ENCODE measurements around the gene KCNA1. TPM values are rescaled to one million over a fixed set of nuclear protein-coding genes. Genes with fewer than 3 reads are reported as not detected.

The KCNA1 gene
- total and polyA plus RNA-seq, 2 donors: 0.71 to 4.0 TPM

DNA sequence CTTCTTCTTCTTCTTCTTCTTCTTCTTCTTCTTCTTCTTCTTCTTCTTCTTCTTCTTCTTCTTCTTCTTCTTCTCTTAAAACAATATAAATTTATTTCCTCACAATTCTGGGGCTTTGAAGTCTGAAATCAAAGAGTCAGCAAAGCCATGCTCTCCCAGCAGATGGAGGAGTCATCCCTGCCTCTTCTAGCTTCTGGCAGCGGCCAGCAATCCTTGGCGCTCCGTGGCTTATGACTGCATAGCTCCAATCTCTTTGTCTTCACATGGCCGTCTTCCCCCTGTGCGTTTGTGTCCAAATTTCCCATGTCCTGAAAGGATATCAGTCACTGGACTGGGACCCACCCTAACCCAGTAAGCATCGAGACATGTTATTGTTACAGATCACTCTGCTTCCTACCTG, 22.9 kb downstream of the KCNA1 start:
- DNase-seq (ENCODE audit: low read depth in 6 of 9, low spot score in 9 of 9): no peak
- Histone ChIP-seq H3K9me3 (ENCODE audit: control insufficient read depth in 2 of 2, insufficient read depth in 1 of 2, low read length in 1 of 2) (no peaks in the 10 kb centered on the region), H3K4me3 (ENCODE audit: low read length in 2 of 2) (no peak overlapping the region), H3K4me1 (ENCODE audit: control insufficient read depth in 2 of 2, insufficient read depth in 2 of 2, low read length in 2 of 2) (no peaks in the 10 kb centered on the region), H3K27me3 (ENCODE audit: control insufficient read depth in 2 of 2, insufficient read depth in 1 of 2, low read length in 1 of 2) (peaks cover 0 to 4% of the 10 kb centered on the region in 2 donors), H3K27ac (ENCODE audit: low read depth in 1 of 2, low read length in 1 of 2) (no peak overlapping the region), H3K36me3 (ENCODE audit: control insufficient read depth in 2 of 2, insufficient read depth in 2 of 2, low read length in 1 of 2) (no peaks in the 10 kb centered on the region)
- 95% methylated on average over 6 of the region's 6 CpGs for WGBS

DNA sequence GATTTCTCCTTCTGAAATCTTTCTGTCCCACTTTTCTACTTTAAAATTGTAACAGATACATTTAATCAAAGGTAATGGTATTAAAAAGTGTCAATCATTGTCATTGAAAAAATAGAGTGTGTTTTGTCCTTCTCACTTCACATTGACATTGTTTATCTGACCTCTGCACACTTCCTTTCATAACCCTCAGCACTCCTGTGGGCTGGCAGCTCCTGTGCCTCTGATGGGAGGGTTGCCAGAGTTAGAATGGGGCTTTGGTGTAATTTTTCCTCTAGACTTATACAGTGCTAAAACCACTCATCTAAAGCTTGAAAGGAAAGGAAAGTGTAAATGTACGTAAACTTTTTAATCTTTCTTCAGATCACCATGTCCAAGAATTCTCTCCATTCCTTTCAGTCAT, 23.7 kb downstream of the KCNA1 start:
- H3K27me3 ChIP-seq (ENCODE audit: control insufficient read depth in 2 of 2, insufficient read depth in 1 of 2, low read length in 1 of 2): peaks cover 0 to 2% of the 10 kb centered on the region in 2 donors
- DNase-seq (ENCODE audit: low read depth in 6 of 9, low spot score in 9 of 9): no peak
- no peak overlapping the region for H3K4me3 ChIP-seq (ENCODE audit: low read length in 2 of 2)
- H3K4me1 ChIP-seq (ENCODE audit: control insufficient read depth in 2 of 2, insufficient read depth in 2 of 2, low read length in 2 of 2): no peaks in the 10 kb centered on the region
- H3K27ac ChIP-seq (ENCODE audit: low read depth in 1 of 2, low read length in 1 of 2): no peak overlapping the region
- WGBS: 21% methylated on average over 1 of the region's 1 CpG
- no peaks in the 10 kb centered on the region for H3K9me3 ChIP-seq (ENCODE audit: control insufficient read depth in 2 of 2, insufficient read depth in 1 of 2, low read length in 1 of 2)
- no peaks in the 10 kb centered on the region for H3K36me3 ChIP-seq (ENCODE audit: control insufficient read depth in 2 of 2, insufficient read depth in 2 of 2, low read length in 1 of 2)

DNA sequence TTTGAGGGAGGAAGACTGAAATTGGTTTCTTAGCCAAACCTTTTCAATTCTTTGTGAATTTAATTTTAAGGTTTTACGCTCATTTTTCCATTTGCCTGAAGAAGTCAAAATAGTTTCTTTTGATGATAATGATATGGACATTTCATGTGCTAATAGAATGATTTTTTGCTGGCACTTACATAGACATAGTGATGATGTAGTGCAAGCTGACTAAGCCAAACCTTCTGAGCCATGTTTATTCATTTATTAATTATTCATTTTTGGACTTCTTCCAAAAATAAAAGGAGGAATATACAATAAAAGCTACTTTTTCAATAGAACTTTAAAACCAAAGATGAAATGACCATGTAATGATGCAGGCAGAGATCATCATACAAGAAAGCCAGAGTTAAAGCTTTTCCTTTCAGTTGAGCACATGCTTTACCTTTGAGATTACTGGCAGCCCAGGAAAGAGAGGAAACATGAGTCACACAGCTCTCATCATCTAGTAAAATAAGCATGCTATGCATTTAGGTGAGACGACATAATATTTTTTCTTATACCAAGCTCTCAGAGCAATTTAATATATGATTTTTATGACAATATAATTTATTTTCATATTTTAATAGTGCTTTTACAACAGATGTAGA, 24.8 kb downstream of the KCNA1 start:
- Histone ChIP-seq H3K27me3 (ENCODE audit: control insufficient read depth in 2 of 2, insufficient read depth in 1 of 2, low read length in 1 of 2) (peaks cover 0 to 2% of the 10 kb centered on the region in 2 donors), H3K4me1 (ENCODE audit: control insufficient read depth in 2 of 2, insufficient read depth in 2 of 2, low read length in 2 of 2) (no peaks in the 10 kb centered on the region), H3K9me3 (ENCODE audit: control insufficient read depth in 2 of 2, insufficient read depth in 1 of 2, low read length in 1 of 2) (no peaks in the 10 kb centered on the region), H3K27ac (ENCODE audit: low read depth in 1 of 2, low read length in 1 of 2) (no peak overlapping the region), H3K36me3 (ENCODE audit: control insufficient read depth in 2 of 2, insufficient read depth in 2 of 2, low read length in 1 of 2) (no peaks in the 10 kb centered on the region), H3K4me3 (ENCODE audit: low read length in 2 of 2) (no peak overlapping the region)
- WGBS: 60% methylated on average over 2 of the region's 2 CpGs
- no peak for DNase-seq (ENCODE audit: low read depth in 6 of 9, low spot score in 9 of 9)

GRCh38 chr12:4938900-4939299, 29.2 kb downstream of the KCNA1 start:
- DNase-seq (ENCODE audit: low read depth in 6 of 9, low spot score in 9 of 9): no peak
- Histone ChIP-seq H3K27me3 (ENCODE audit: control insufficient read depth in 2 of 2, insufficient read depth in 1 of 2, low read length in 1 of 2) (peaks cover 0 to 4% of the 10 kb centered on the region in 2 donors), H3K9me3 (ENCODE audit: control insufficient read depth in 2 of 2, insufficient read depth in 1 of 2, low read length in 1 of 2) (no peaks in the 10 kb centered on the region), H3K36me3 (ENCODE audit: control insufficient read depth in 2 of 2, insufficient read depth in 2 of 2, low read length in 1 of 2) (no peaks in the 10 kb centered on the region), H3K27ac (ENCODE audit: low read depth in 1 of 2, low read length in 1 of 2) (no peak overlapping the region), H3K4me3 (ENCODE audit: low read length in 2 of 2) (no peak overlapping the region), H3K4me1 (ENCODE audit: control insufficient read depth in 2 of 2, insufficient read depth in 2 of 2, low read length in 2 of 2) (no peaks in the 10 kb centered on the region)
- WGBS: 95% methylated on average over 7 of the region's 7 CpGs

DNA sequence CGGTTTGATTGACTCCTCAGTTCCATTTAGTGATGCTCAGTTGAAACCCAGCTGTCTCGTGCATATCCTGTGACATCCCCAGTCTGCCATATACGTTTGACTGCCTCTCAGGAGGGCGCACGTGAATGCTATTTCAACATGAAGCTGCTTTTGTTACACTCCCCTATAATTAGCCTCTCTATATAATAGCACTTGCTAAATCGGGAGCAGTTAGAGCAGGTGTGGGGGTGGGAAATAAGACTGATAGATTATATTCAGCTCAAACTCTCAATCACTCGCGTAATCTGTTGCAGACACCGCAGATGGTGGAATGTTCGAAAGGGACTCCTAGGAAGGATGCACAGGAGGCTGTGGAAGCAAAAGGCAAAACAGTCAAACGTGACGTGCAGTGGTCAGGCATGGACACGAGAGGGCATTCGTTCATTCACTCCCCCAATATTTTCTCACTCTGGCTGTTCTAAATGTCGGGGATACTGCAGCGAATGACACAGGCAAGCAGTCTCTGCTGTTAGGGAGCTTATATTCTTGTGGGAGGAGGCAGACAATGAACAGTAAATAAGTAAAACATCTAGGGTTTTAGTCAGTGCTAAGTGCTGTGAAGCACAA, 29.8 kb downstream of the KCNA1 start:
- no peak for DNase-seq (ENCODE audit: low read depth in 6 of 9, low spot score in 9 of 9)
- no peak overlapping the region for H3K4me3 ChIP-seq (ENCODE audit: low read length in 2 of 2)
- WGBS: 90% methylated on average over 16 of the region's 16 CpGs
- H3K4me1 ChIP-seq (ENCODE audit: control insufficient read depth in 2 of 2, insufficient read depth in 2 of 2, low read length in 2 of 2): no peaks in the 10 kb centered on the region
- H3K36me3 ChIP-seq (ENCODE audit: control insufficient read depth in 2 of 2, insufficient read depth in 2 of 2, low read length in 1 of 2): no peaks in the 10 kb centered on the region
- H3K27me3 ChIP-seq (ENCODE audit: control insufficient read depth in 2 of 2, insufficient read depth in 1 of 2, low read length in 1 of 2): peaks cover 0 to 4% of the 10 kb centered on the region in 2 donors
- H3K27ac ChIP-seq (ENCODE audit: low read depth in 1 of 2, low read length in 1 of 2): no peak overlapping the region
- H3K9me3 ChIP-seq (ENCODE audit: control insufficient read depth in 2 of 2, insufficient read depth in 1 of 2, low read length in 1 of 2): no peaks in the 10 kb centered on the region

- H3K4me3 ChIP-seq (ENCODE audit: low read length in 2 of 2): no peak overlapping the region
- peaks cover 0 to 8% of the 10 kb centered on the region in 2 donors for H3K27me3 ChIP-seq (ENCODE audit: control insufficient read depth in 2 of 2, insufficient read depth in 1 of 2, low read length in 1 of 2)
- no peak overlapping the region for H3K27ac ChIP-seq (ENCODE audit: low read depth in 1 of 2, low read length in 1 of 2)
- no peaks in the 10 kb centered on the region for H3K36me3 ChIP-seq (ENCODE audit: control insufficient read depth in 2 of 2, insufficient read depth in 2 of 2, low read length in 1 of 2)
- no peak for DNase-seq (ENCODE audit: low read depth in 6 of 9, low spot score in 9 of 9)
- no peaks in the 10 kb centered on the region for H3K4me1 ChIP-seq (ENCODE audit: control insufficient read depth in 2 of 2, insufficient read depth in 2 of 2, low read length in 2 of 2)
- H3K9me3 ChIP-seq (ENCODE audit: control insufficient read depth in 2 of 2, insufficient read depth in 1 of 2, low read length in 1 of 2): no peaks in the 10 kb centered on the region
- 71% methylated on average over 10 of the region's 10 CpGs for WGBS
Measured at GRCh38 chr12:4943067-4943937, 33.6 kb downstream of the KCNA1 start.

GRCh38 chr12:4943938-4944284, 34.2 kb downstream of the KCNA1 start:
- DNase-seq (ENCODE audit: low read depth in 6 of 9, low spot score in 9 of 9): no peak
- Histone ChIP-seq H3K4me1 (ENCODE audit: control insufficient read depth in 2 of 2, insufficient read depth in 2 of 2, low read length in 2 of 2) (no peaks in the 10 kb centered on the region), H3K4me3 (ENCODE audit: low read length in 2 of 2) (no peak overlapping the region), H3K36me3 (ENCODE audit: control insufficient read depth in 2 of 2, insufficient read depth in 2 of 2, low read length in 1 of 2) (no peaks in the 10 kb centered on the region), H3K27ac (ENCODE audit: low read depth in 1 of 2, low read length in 1 of 2) (no peak overlapping the region), H3K9me3 (ENCODE audit: control insufficient read depth in 2 of 2, insufficient read depth in 1 of 2, low read length in 1 of 2) (no peaks in the 10 kb centered on the region), H3K27me3 (ENCODE audit: control insufficient read depth in 2 of 2, insufficient read depth in 1 of 2, low read length in 1 of 2) (peaks cover 0 to 8% of the 10 kb centered on the region in 2 donors)
- 77% methylated on average over 4 of the region's 4 CpGs for WGBS

- H3K4me3 ChIP-seq (ENCODE audit: low read length in 2 of 2): no peak overlapping the region
- H3K27me3 ChIP-seq (ENCODE audit: control insufficient read depth in 2 of 2, insufficient read depth in 1 of 2, low read length in 1 of 2): peaks cover 0 to 14% of the 10 kb centered on the region in 2 donors
Measured at GRCh38 chr12:4947253-4947652, 37.5 kb downstream of the KCNA1 start.

DNA sequence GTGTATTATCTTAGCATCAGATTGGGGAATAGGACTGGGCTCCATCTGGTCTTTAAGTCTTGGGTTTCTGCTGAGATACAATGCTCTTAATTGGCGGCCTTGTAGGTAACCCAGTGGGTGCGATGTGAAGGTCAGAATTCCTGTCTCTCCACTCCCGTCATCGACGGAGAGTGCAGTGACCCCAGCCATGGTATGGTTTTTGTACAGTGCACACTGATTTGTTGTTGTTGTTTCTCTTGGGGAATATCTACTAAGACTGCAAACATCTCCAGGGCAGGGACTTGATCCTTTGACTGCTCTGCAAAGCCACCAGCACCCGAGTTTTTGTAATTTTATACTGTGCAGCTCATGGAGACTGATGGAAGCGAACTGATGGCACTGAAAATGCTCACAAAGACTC, 41.4 kb downstream of the KCNA1 start:
- Histone ChIP-seq H3K4me1 (ENCODE audit: control insufficient read depth in 2 of 2, insufficient read depth in 2 of 2, low read length in 2 of 2) (peaks cover 0 to 3% of the 10 kb centered on the region in 2 donors), H3K36me3 (ENCODE audit: control insufficient read depth in 2 of 2, insufficient read depth in 2 of 2, low read length in 1 of 2) (no peaks in the 10 kb centered on the region), H3K9me3 (ENCODE audit: control insufficient read depth in 2 of 2, insufficient read depth in 1 of 2, low read length in 1 of 2) (no peaks in the 10 kb centered on the region), H3K27me3 (ENCODE audit: control insufficient read depth in 2 of 2, insufficient read depth in 1 of 2, low read length in 1 of 2) (peaks cover 0 to 22% of the 10 kb centered on the region in 2 donors), H3K4me3 (ENCODE audit: low read length in 2 of 2) (no peak overlapping the region), H3K27ac (ENCODE audit: low read depth in 1 of 2, low read length in 1 of 2) (no peak overlapping the region)
- no peak for DNase-seq (ENCODE audit: low read depth in 6 of 9, low spot score in 9 of 9)
- 94% methylated on average over 7 of the region's 7 CpGs for WGBS

More at GRCh38 chr12:4947253-4947652, 37.5 kb downstream of the KCNA1 start:
- no peak overlapping the region for H3K27ac ChIP-seq (ENCODE audit: low read depth in 1 of 2, low read length in 1 of 2)
- DNase-seq (ENCODE audit: low read depth in 6 of 9, low spot score in 9 of 9): no peak
- H3K4me1 ChIP-seq (ENCODE audit: control insufficient read depth in 2 of 2, insufficient read depth in 2 of 2, low read length in 2 of 2): no peaks in the 10 kb centered on the region
- no peaks in the 10 kb centered on the region for H3K36me3 ChIP-seq (ENCODE audit: control insufficient read depth in 2 of 2, insufficient read depth in 2 of 2, low read length in 1 of 2)
- WGBS: 96% methylated on average over 12 of the region's 12 CpGs
- no peaks in the 10 kb centered on the region for H3K9me3 ChIP-seq (ENCODE audit: control insufficient read depth in 2 of 2, insufficient read depth in 1 of 2, low read length in 1 of 2)
